ENCODE results near the gene MEAF6. TPM values are rescaled to one million over a fixed set of nuclear protein-coding genes. Genes with fewer than 3 reads are reported as not detected.

The MEAF6 gene
- total RNA-seq, 1 donor from 2014 or later = 62.3 TPM

GRCh38 chr1:37475380-37476086 lies 39.0 kb downstream of the MEAF6 start:
- no peak for TF ChIP-seq CTCF (IDR thresholded peaks at IDR 0.05)
- no peak for DNase-seq (ENCODE audit: extremely low spot score, unreplicated experiment)
- peak overlapping the region; percentile 79 for H3K4me3 Mint-ChIP-seq (ENCODE audit: unreplicated experiment)
- no peaks in the 10 kb centered on the region for H3K27me3 Mint-ChIP-seq (ENCODE audit: unreplicated experiment)
- peak overlapping the region; percentile 96 for H3K27ac Mint-ChIP-seq (ENCODE audit: unreplicated experiment)
- peaks cover 85% of the 10 kb centered on the region for H3K4me1 Mint-ChIP-seq (ENCODE audit: unreplicated experiment)
- H3K9me3 Mint-ChIP-seq (ENCODE audit: unreplicated experiment) = no peaks in the 10 kb centered on the region
- peaks cover 3% of the 10 kb centered on the region for H3K36me3 Mint-ChIP-seq (ENCODE audit: unreplicated experiment)

GRCh38 chr1:37474697-37475379 lies 39.7 kb downstream of the MEAF6 start:
- peak overlapping the region; percentile 96 for H3K27ac Mint-ChIP-seq (ENCODE audit: unreplicated experiment)
- DNase-seq (ENCODE audit: extremely low spot score, unreplicated experiment) = no peak
- H3K36me3 Mint-ChIP-seq (ENCODE audit: unreplicated experiment) = peaks cover 3% of the 10 kb centered on the region
- H3K4me3 Mint-ChIP-seq (ENCODE audit: unreplicated experiment) = peak overlapping the region; percentile 79
- no peaks in the 10 kb centered on the region for H3K27me3 Mint-ChIP-seq (ENCODE audit: unreplicated experiment)
- H3K9me3 Mint-ChIP-seq (ENCODE audit: unreplicated experiment) = no peaks in the 10 kb centered on the region
- peaks cover 88% of the 10 kb centered on the region for H3K4me1 Mint-ChIP-seq (ENCODE audit: unreplicated experiment)
- TF ChIP-seq CTCF (IDR thresholded peaks at IDR 0.05) = no peak

GRCh38 chr1:37474046-37474696 lies 40.4 kb downstream of the MEAF6 start, which contains the start of gene ZC3H12A:
ZC3H12A (plus strand) TSS chr1:37474580; CDS start chr1:37475497, 917 bp downstream.
- H3K9me3 Mint-ChIP-seq (ENCODE audit: unreplicated experiment) = no peaks in the 10 kb centered on the region
- no peak for TF ChIP-seq CTCF (IDR thresholded peaks at IDR 0.05)
- H3K27ac Mint-ChIP-seq (ENCODE audit: unreplicated experiment) = peak within 1 kb of the TSS; percentile 99
- DNase-seq (ENCODE audit: extremely low spot score, unreplicated experiment) = peak; percentile 95
- H3K36me3 Mint-ChIP-seq (ENCODE audit: unreplicated experiment) = peaks cover 3% of the 10 kb centered on the region
- H3K27me3 Mint-ChIP-seq (ENCODE audit: unreplicated experiment) = no peaks in the 10 kb centered on the region
- peaks cover 88% of the 10 kb centered on the region for H3K4me1 Mint-ChIP-seq (ENCODE audit: unreplicated experiment)
- H3K4me3 Mint-ChIP-seq (ENCODE audit: unreplicated experiment) = peak within 1 kb of the TSS; percentile 79

- peak overlapping the region; percentile 73 for H3K4me3 Mint-ChIP-seq (ENCODE audit: unreplicated experiment)
- DNase-seq (ENCODE audit: extremely low spot score, unreplicated experiment) = no peak
- peak overlapping the region; percentile 99 for H3K27ac Mint-ChIP-seq (ENCODE audit: unreplicated experiment)
- no peak for TF ChIP-seq CTCF (IDR thresholded peaks at IDR 0.05)
- H3K27me3 Mint-ChIP-seq (ENCODE audit: unreplicated experiment) = no peaks in the 10 kb centered on the region
- peaks cover 83% of the 10 kb centered on the region for H3K4me1 Mint-ChIP-seq (ENCODE audit: unreplicated experiment)
- H3K9me3 Mint-ChIP-seq (ENCODE audit: unreplicated experiment) = no peaks in the 10 kb centered on the region
- no peaks in the 10 kb centered on the region for H3K36me3 Mint-ChIP-seq (ENCODE audit: unreplicated experiment)
These were observed 41.0 kb downstream of the MEAF6 start for GRCh38 chr1:37473431-37474045.
